Upper lobe of left lung (tissue), 6 donors: ENCODE results near the gene PRKCE. TPM values are rescaled to one million over a fixed set of nuclear protein-coding genes. Genes with fewer than 3 reads are reported as not detected.
A peak's percentile ranks its signal among the peaks of the same experiment; 100 is the strongest.

Source experiments
- ATAC-seq, 2 donors: fragments of 200-7000 bp; cut with Tn5 transposase; one replicate each; pipeline ENCODE4 v1.9.1; 2022; ENCODE audit warnings: mild to moderate bottlenecking in 2 of 2, moderate library complexity in 2 of 2; ENCODE audit not compliant: low FRiP score in 2 of 2
- DNase-seq, 2 donors: peaks; one replicate each; pipeline ENCODE4 v3.0.0-alpha.2; 2019 to 2020
- H3K27ac ChIP-seq, 4 donors: fragments of 200-600 bp; sonication (generic); one replicate each; pipeline ENCODE4 v1.5.1; 2016 to 2019
- H3K27me3 ChIP-seq, 4 donors: fragments of 200-600 bp; sonication (generic); one replicate each; pipeline ENCODE4 v1.5.1; 2017 to 2019
- H3K36me3 ChIP-seq, 4 donors: fragments of 200-600 bp; sonication (generic); one replicate each; pipeline ENCODE4 v1.5.1; 2016 to 2019
- H3K4me1 ChIP-seq, 4 donors: fragments of 200-600 bp; sonication (generic); one replicate each; pipeline ENCODE4 v1.5.1; 2018 to 2019
- H3K4me3 ChIP-seq, 4 donors: fragments of 200-600 bp; sonication (generic); one replicate each; pipeline ENCODE4 v1.5.1; 2017 to 2019; ENCODE audit warnings: mild to moderate bottlenecking in 2 of 4, moderate library complexity in 1 of 4
- H3K9me3 ChIP-seq, 4 donors: fragments of 200-600 bp; sonication (generic); one replicate each; pipeline ENCODE4 v1.5.1; 2018 to 2019
- EP300 ChIP-seq, 4 donors: sonication (generic); formaldehyde crosslinking; IDR thresholded peaks; one replicate each; pipeline ENCODE4 v1.5.1; 2017; ENCODE audit warnings: antibody characterized with exemption in 4 of 4, control low read depth in 2 of 4
- POLR2A ChIP-seq, 4 donors: fragments of 450-650 bp; IDR thresholded peaks; one replicate each; pipeline ENCODE4 v1.5.1; 2016 to 2017; ENCODE audit warnings: antibody characterized with exemption in 4 of 4, mild to moderate bottlenecking in 2 of 4
- POLR2AphosphoS5 ChIP-seq, 2 donors: sonication (generic); formaldehyde crosslinking; IDR thresholded peaks; one replicate each; pipeline ENCODE4 v1.5.1; 2017; ENCODE audit warnings: antibody characterized with exemption in 2 of 2
- WGBS, 2 donors: methylation state at CpG; one replicate each; pipeline ENCODE4 v1.1.5; 2017 to 2018; 5-methylcytosine and 5-hydroxymethylcytosine counted together
- total RNA-seq, 6 donors: library from RNA; depleted of rRNA in 4 of 6; stranded (reverse); fragments of >200 nt in 4 of 6; gene quantifications; one replicate each; pipeline versions ENCODE4 v1.1.0 to v1.2.1, GENCODE V29; 2016 to 2021
- TF ChIP-seq, protein P1 (sequence below), 6 experiments: fragments of 450-650 bp in 4 of 6; fragments of 200-600 bp in 2 of 6; sonication (generic) in 2 of 6; IDR thresholded peaks; one replicate each; pipeline ENCODE4 v1.5.1; 2016 to 2019; ENCODE audit warnings: antibody characterized with exemption in 6 of 6
- donor health status: DM: no; HTN: no; CAD: no; lungs with moderate emphysema.
- donor health status: DM: no; HTN: yes; CAD: no; lungs with severe emphysema.

Gene PRKCE
- total RNA-seq, 6 donors from 2014 or later: 54.9 to 124 (median 75.6) TPM

- 54 to 61% methylated on average over 3 of the region's 3 CpGs for WGBS, 2 donors
- no peak overlapping the region for H3K27ac ChIP-seq
- H3K9me3 ChIP-seq: no peaks in the 10 kb centered on the region
- DNase-seq: peak in 1 of 2 donors; percentile 58
- peak; percentile 73 to 79 for ATAC-seq
- H3K36me3 ChIP-seq: no peaks in the 10 kb centered on the region
- no peaks in the 10 kb centered on the region for H3K27me3 ChIP-seq
- peaks cover 15 to 47% (median 20%) of the 10 kb centered on the region in 4 donors for H3K4me1 ChIP-seq
- no peak overlapping the region for H3K4me3 ChIP-seq
- TF ChIP-seq POLR2A (IDR thresholded peaks at IDR 0.05) (no peak), EP300 (IDR thresholded peaks at IDR 0.05) (no peak), POLR2AphosphoS5 (IDR thresholded peaks at IDR 0.05) (peak in 1 of 2 donors; percentile 27)
- TF ChIP-seq, protein P1, sequence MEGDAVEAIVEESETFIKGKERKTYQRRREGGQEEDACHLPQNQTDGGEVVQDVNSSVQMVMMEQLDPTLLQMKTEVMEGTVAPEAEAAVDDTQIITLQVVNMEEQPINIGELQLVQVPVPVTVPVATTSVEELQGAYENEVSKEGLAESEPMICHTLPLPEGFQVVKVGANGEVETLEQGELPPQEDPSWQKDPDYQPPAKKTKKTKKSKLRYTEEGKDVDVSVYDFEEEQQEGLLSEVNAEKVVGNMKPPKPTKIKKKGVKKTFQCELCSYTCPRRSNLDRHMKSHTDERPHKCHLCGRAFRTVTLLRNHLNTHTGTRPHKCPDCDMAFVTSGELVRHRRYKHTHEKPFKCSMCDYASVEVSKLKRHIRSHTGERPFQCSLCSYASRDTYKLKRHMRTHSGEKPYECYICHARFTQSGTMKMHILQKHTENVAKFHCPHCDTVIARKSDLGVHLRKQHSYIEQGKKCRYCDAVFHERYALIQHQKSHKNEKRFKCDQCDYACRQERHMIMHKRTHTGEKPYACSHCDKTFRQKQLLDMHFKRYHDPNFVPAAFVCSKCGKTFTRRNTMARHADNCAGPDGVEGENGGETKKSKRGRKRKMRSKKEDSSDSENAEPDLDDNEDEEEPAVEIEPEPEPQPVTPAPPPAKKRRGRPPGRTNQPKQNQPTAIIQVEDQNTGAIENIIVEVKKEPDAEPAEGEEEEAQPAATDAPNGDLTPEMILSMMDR (IDR thresholded peaks at IDR 0.05): no peak
Observed at GRCh38 chr2:45681675-45682074, 30.2 kb downstream of the PRKCE start.

GRCh38 chr2:45683292-45683691, 31.8 kb downstream of the PRKCE start:
- H3K27me3 ChIP-seq: no peaks in the 10 kb centered on the region
- H3K27ac ChIP-seq: no peak overlapping the region
- H3K4me1 ChIP-seq: peaks cover 15 to 48% (median 20%) of the 10 kb centered on the region in 4 donors
- H3K4me3 ChIP-seq: no peak overlapping the region
- no peaks in the 10 kb centered on the region for H3K36me3 ChIP-seq
- ATAC-seq: no peak
- DNase-seq: no peak
- 47 to 55% methylated on average over 3 of the region's 3 CpGs for WGBS, 2 donors
- no peak for TF ChIP-seq POLR2AphosphoS5 (IDR thresholded peaks at IDR 0.05)
- H3K9me3 ChIP-seq: no peaks in the 10 kb centered on the region

GRCh38 chr2:45684756-45685155, 33.3 kb downstream of the PRKCE start:
- DNase-seq: no peak
- Histone ChIP-seq H3K4me3 (no peak overlapping the region), H3K36me3 (no peaks in the 10 kb centered on the region), H3K27me3 (no peaks in the 10 kb centered on the region), H3K4me1 (peaks cover 13 to 52% (median 24%) of the 10 kb centered on the region in 4 donors), H3K27ac (peak overlapping the region in 2 of 4 donors; percentile 16 to 40), H3K9me3 (no peaks in the 10 kb centered on the region)
- WGBS, 2 donors: 56 to 64% methylated on average over 6 of the region's 6 CpGs
- ATAC-seq: no peak
- TF ChIP-seq POLR2AphosphoS5 (IDR thresholded peaks at IDR 0.05) (no peak), EP300 (IDR thresholded peaks at IDR 0.05) (no peak), POLR2A (IDR thresholded peaks at IDR 0.05) (no peak)
- TF ChIP-seq, protein P1 (IDR thresholded peaks at IDR 0.05): no peak

- H3K4me3 ChIP-seq: no peak overlapping the region
- peak overlapping the region in 1 of 4 donors; percentile 16 for H3K27ac ChIP-seq
- no peaks in the 10 kb centered on the region for H3K9me3 ChIP-seq
- ATAC-seq: no peak
- H3K4me1 ChIP-seq: peaks cover 15 to 52% (median 27%) of the 10 kb centered on the region in 4 donors
- TF ChIP-seq POLR2A (IDR thresholded peaks at IDR 0.05) (no peak), POLR2AphosphoS5 (IDR thresholded peaks at IDR 0.05) (no peak), EP300 (IDR thresholded peaks at IDR 0.05) (no peak)
- TF ChIP-seq, protein P1 (IDR thresholded peaks at IDR 0.05): no peak
- no peaks in the 10 kb centered on the region for H3K36me3 ChIP-seq
- no peak for DNase-seq
- WGBS, 2 donors: 52 to 59% methylated on average over 3 of the region's 3 CpGs
- H3K27me3 ChIP-seq: no peaks in the 10 kb centered on the region
Observed at GRCh38 chr2:45685260-45685659, 33.8 kb downstream of the PRKCE start.

DNA sequence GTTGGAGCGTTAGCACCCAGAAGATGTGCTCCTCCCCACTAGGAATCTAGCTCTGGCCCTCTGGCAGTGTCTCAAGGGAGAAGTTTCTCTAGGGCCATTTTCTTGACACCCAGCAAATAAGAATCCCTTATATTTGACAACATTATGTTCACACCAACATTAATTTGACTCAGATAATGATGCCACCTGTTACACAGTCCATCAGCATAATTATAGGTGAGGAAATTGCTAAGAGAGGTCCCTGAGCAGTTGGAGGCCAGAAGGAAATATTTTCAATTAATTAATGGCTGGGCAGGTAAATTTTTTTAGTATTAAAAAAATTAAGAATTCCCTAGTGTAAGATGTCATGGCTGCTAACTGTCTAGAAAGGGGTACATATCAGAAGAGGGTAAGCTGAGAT, 36.5 kb downstream of the PRKCE start:
- Histone ChIP-seq H3K4me1 (peaks cover 16 to 48% (median 27%) of the 10 kb centered on the region in 4 donors), H3K9me3 (no peaks in the 10 kb centered on the region), H3K27me3 (no peaks in the 10 kb centered on the region), H3K36me3 (no peaks in the 10 kb centered on the region), H3K27ac (no peak overlapping the region), H3K4me3 (no peak overlapping the region)
- TF ChIP-seq POLR2AphosphoS5 (IDR thresholded peaks at IDR 0.05) (no peak), POLR2A (IDR thresholded peaks at IDR 0.05) (no peak), EP300 (IDR thresholded peaks at IDR 0.05) (no peak)
- TF ChIP-seq, protein P1 (IDR thresholded peaks at IDR 0.05): no peak
- DNase-seq (no peak), ATAC-seq (no peak)
- WGBS, 2 donors: 100% methylated on average over 1 of the region's 1 CpG
